HEK293 (cell line): ENCODE results near the gene CALML3.

Source experiments
- CTCF ChIA-PET: fragments of 350-600 bp; formaldehyde crosslinking; extraction: SDS; loops from one replicate; lab custom pipeline; 2021; ENCODE audit warnings: antibody characterized with exemption; lab: Yijun Ruan, JAX
- POLR2A ChIA-PET: fragments of 300-600 bp; formaldehyde crosslinking; extraction: SDS; loops from one replicate; lab custom pipeline; 2020; ENCODE audit warnings: antibody characterized with exemption, inconsistent platforms; lab: Yijun Ruan, JAX
- H3K27ac ChIP-seq: fragments of 200-500 bp; sonication (Bioruptor generic); 2 replicates; pipeline ENCODE4 v1.5.1; 2014; ENCODE audit warnings: low read depth, low read length, control low read depth, inconsistent platforms; ENCODE audit errors: extremely low read depth
- H3K36me3 ChIP-seq, 2 experiments: fragments of 200-500 bp in 1 of 2; sonication (Bioruptor generic) in 1 of 2; 1 replicate in 1 of 2; 2 replicates in 1 of 2; pipeline ENCODE4 v1.5.1; 2014 to 2017; ENCODE audit warnings: inconsistent platforms in 2 of 2, low read length in 2 of 2; ENCODE audit not compliant: control insufficient read depth in 2 of 2, insufficient read depth in 1 of 2
- H3K4me1 ChIP-seq: fragments of 200-500 bp; sonication (Bioruptor generic); 2 replicates; pipeline ENCODE4 v1.5.1; 2014; ENCODE audit warnings: mild to moderate bottlenecking, low read length, inconsistent platforms; ENCODE audit not compliant: control insufficient read depth, insufficient read depth
- H3K4me3 ChIP-seq: 2 replicates; pipeline ENCODE4 v1.5.1; 2011; ENCODE audit warnings: low read depth, mild to moderate bottlenecking, control low read depth, low read length, moderate library complexity
- H3K9me3 ChIP-seq: fragments of 200-500 bp; sonication (Bioruptor generic); 2 replicates; pipeline ENCODE4 v1.5.1; 2014; ENCODE audit warnings: low read depth, low read length, inconsistent platforms; ENCODE audit not compliant: control insufficient read depth, insufficient read depth
- FEZF1 ChIP-seq: fragments of 450-650 bp; formaldehyde crosslinking; IDR thresholded peaks from 2 replicates; pipeline ENCODE4 v1.5.1; 2016; ENCODE audit warnings: missing biosample characterization, missing genetic modification characterization
- GLI4 ChIP-seq: fragments of 450-650 bp; formaldehyde crosslinking; IDR thresholded peaks from 2 replicates; pipeline ENCODE4 v1.5.1; 2016; ENCODE audit warnings: missing biosample characterization, missing genetic modification characterization
- MZF1 ChIP-seq: fragments of 450-650 bp; formaldehyde crosslinking; IDR thresholded peaks from 2 replicates; pipeline ENCODE4 v1.5.1; 2017; ENCODE audit warnings: missing biosample characterization, missing genetic modification characterization, borderline replicate concordance
- PBX3 ChIP-seq: sonication (generic); formaldehyde crosslinking; IDR thresholded peaks from 2 replicates; pipeline ENCODE4 v1.8.1; 2022; ENCODE audit warnings: mild to moderate bottlenecking, moderate library complexity, missing genetic modification reagents
- ZBTB20 ChIP-seq: fragments of 450-650 bp; formaldehyde crosslinking; IDR thresholded peaks from 2 replicates; pipeline ENCODE4 v1.5.1; 2016; ENCODE audit warnings: missing biosample characterization, missing genetic modification characterization
- ZBTB49 ChIP-seq: fragments of 450-650 bp; formaldehyde crosslinking; IDR thresholded peaks from 2 replicates; pipeline ENCODE4 v1.5.1; 2016; ENCODE audit warnings: missing biosample characterization, missing genetic modification characterization, low read depth
- ZBTB8A ChIP-seq: fragments of 450-650 bp; formaldehyde crosslinking; IDR thresholded peaks from 2 replicates; pipeline ENCODE4 v1.5.1; 2016; ENCODE audit warnings: missing biosample characterization, missing genetic modification characterization
- ZFHX2 ChIP-seq: fragments of 450-650 bp; formaldehyde crosslinking; conservative IDR thresholded peaks from 2 replicates; pipeline ENCODE4 v1.5.1; 2016; ENCODE audit warnings: missing biosample characterization, missing genetic modification characterization
- ZFP3 ChIP-seq: fragments of 450-650 bp; formaldehyde crosslinking; IDR thresholded peaks from 2 replicates; pipeline ENCODE4 v1.5.1; 2016; ENCODE audit warnings: low read depth, missing biosample characterization, missing genetic modification characterization
- ZIC2 ChIP-seq: fragments of 450-650 bp; formaldehyde crosslinking; IDR thresholded peaks from 2 replicates; pipeline ENCODE4 v1.5.1; 2016; ENCODE audit warnings: missing biosample characterization, missing genetic modification characterization
- ZNF10 ChIP-seq: fragments of 450-650 bp; formaldehyde crosslinking; IDR thresholded peaks from 2 replicates; pipeline ENCODE4 v1.5.1; 2017; ENCODE audit warnings: missing biosample characterization, missing genetic modification characterization
- ZNF148 ChIP-seq: fragments of 450-650 bp; formaldehyde crosslinking; IDR thresholded peaks from 2 replicates; pipeline ENCODE4 v1.5.0; 2017; ENCODE audit warnings: missing biosample characterization, missing genetic modification characterization, borderline replicate concordance
- ZNF214 ChIP-seq: fragments of 450-650 bp; formaldehyde crosslinking; IDR thresholded peaks from 2 replicates; pipeline ENCODE4 v1.5.1; 2017; ENCODE audit warnings: missing biosample characterization, mild to moderate bottlenecking, missing genetic modification characterization, borderline replicate concordance
- ZNF23 ChIP-seq: fragments of 450-650 bp; formaldehyde crosslinking; IDR thresholded peaks from 2 replicates; pipeline ENCODE4 v1.5.1; 2016; ENCODE audit warnings: missing biosample characterization, missing genetic modification characterization, borderline replicate concordance
- ZNF350 ChIP-seq: fragments of 450-650 bp; formaldehyde crosslinking; IDR thresholded peaks from 2 replicates; pipeline ENCODE4 v1.5.0; 2017; ENCODE audit warnings: missing biosample characterization, mild to moderate bottlenecking, missing genetic modification characterization
- ZNF416 ChIP-seq: fragments of 450-650 bp; formaldehyde crosslinking; IDR thresholded peaks from 2 replicates; pipeline ENCODE4 v1.5.1; 2016; ENCODE audit warnings: missing biosample characterization, missing genetic modification characterization
- ZNF521 ChIP-seq: fragments of 450-650 bp; formaldehyde crosslinking; IDR thresholded peaks from 2 replicates; pipeline ENCODE4 v1.5.1; 2017; ENCODE audit warnings: missing biosample characterization, mild to moderate bottlenecking, missing genetic modification characterization
- ZNF558 ChIP-seq: fragments of 450-650 bp; formaldehyde crosslinking; IDR thresholded peaks from 2 replicates; pipeline ENCODE4 v1.5.1; 2016; ENCODE audit warnings: missing biosample characterization, missing genetic modification characterization
- ZNF610 ChIP-seq: fragments of 450-650 bp; formaldehyde crosslinking; IDR thresholded peaks from 2 replicates; pipeline ENCODE4 v1.5.1; 2016; ENCODE audit warnings: missing biosample characterization, missing genetic modification characterization, borderline replicate concordance
- ZSCAN4 ChIP-seq: fragments of 450-650 bp; formaldehyde crosslinking; IDR thresholded peaks from 2 replicates; pipeline ENCODE4 v1.5.1; 2017; ENCODE audit warnings: missing biosample characterization, missing genetic modification characterization

CALML3 gene

GRCh38 chr10:5476918-5477525 is 47.7 kb upstream of the CALML3 start:
- H3K36me3 ChIP-seq: no peaks in the 10 kb centered on the region
- POLR2A ChIA-PET: no interaction called here
- CTCF ChIA-PET: interaction anchor here (0.6 kb wide), 2 partner anchors 45 to 1058 kb away, joined by 3 read pairs; no protein-coding TSS in a partner anchor
- H3K4me1 ChIP-seq: no peaks in the 10 kb centered on the region
- TF ChIP-seq ZBTB8A: no peak
- TF ChIP-seq ZNF521 (tag by site-specific recombination): no peak
- no peak for TF ChIP-seq ZNF148 (tag by site-specific recombination)
- TF ChIP-seq ZBTB49 (tag by site-specific recombination): no peak
- no peak for TF ChIP-seq ZNF23 (tag by site-specific recombination)
- TF ChIP-seq ZFHX2 (tag by site-specific recombination): no peak
- no peak for TF ChIP-seq ZFP3
- TF ChIP-seq ZNF214: no peak
- TF ChIP-seq, all 188 proteins: peak for 0
- H3K4me3 ChIP-seq: no peak overlapping the region
- no peaks in the 10 kb centered on the region for H3K9me3 ChIP-seq
- no peak overlapping the region for H3K27ac ChIP-seq

GRCh38 chr10:5477948-5478693 is 46.6 kb upstream of the CALML3 start:
- ChIA-PET CTCF (interaction anchor here (1.4 to 1.6 kb wide), 2 partner anchors 35 to 145 kb away, joined by 7 to 8 read pairs; no protein-coding TSS in a partner anchor), POLR2A (no interaction called here)
- H3K9me3 ChIP-seq: no peaks in the 10 kb centered on the region
- no peaks in the 10 kb centered on the region for H3K4me1 ChIP-seq
- no peak for TF ChIP-seq ZBTB49 (tag by site-specific recombination)
- no peak for TF ChIP-seq ZNF214
- no peak for TF ChIP-seq GLI4
- TF ChIP-seq ZNF350 (tag by site-specific recombination): no peak
- TF ChIP-seq MZF1 (tag by site-specific recombination): no peak
- no peak for TF ChIP-seq ZNF10 (tag by site-specific recombination)
- no peak for TF ChIP-seq ZSCAN4
- TF ChIP-seq ZNF416: no peak
- TF ChIP-seq ZNF558 (tag by site-specific recombination): no peak
- no peak for TF ChIP-seq PBX3 (CRISPR knock-in tag)
- TF ChIP-seq ZBTB20 (tag by site-specific recombination): no peak
- TF ChIP-seq ZIC2 (tag by site-specific recombination): no peak
- TF ChIP-seq FEZF1 (tag by site-specific recombination): no peak
- TF ChIP-seq ZNF610 (tag by site-specific recombination): no peak
- H3K36me3 ChIP-seq: no peaks in the 10 kb centered on the region
- H3K4me3 ChIP-seq: no peak overlapping the region
- H3K27ac ChIP-seq: no peak overlapping the region
